Prostate gland (tissue), 2 donors: Measurements from ENCODE around the gene ADGRF5.

ENCODE experiments used
- CTCF ChIP-seq, 4 experiments: fragments of 200-600 bp in 2 of 4; fragments of 450-650 bp in 2 of 4; sonication (generic) in 2 of 4; IDR thresholded peaks; 1 replicate in 3 of 4; 2 replicates in 1 of 4; pipeline ENCODE4 v1.5.1; 2016 to 2019; ENCODE audit warnings: antibody characterized with exemption in 4 of 4, mild to moderate bottlenecking in 2 of 4, moderate library complexity in 2 of 4
- POLR2A ChIP-seq: fragments of 450-650 bp; IDR thresholded peaks from one replicate; pipeline ENCODE4 v1.6.1; 2016; ENCODE audit warnings: antibody characterized with exemption, mild to moderate bottlenecking
- POLR2AphosphoS5 ChIP-seq: sonication (generic); formaldehyde crosslinking; IDR thresholded peaks from one replicate; pipeline ENCODE4 v1.6.1; 2017; ENCODE audit warnings: antibody characterized with exemption

- no peak for TF ChIP-seq CTCF (IDR thresholded peaks at IDR 0.05)
- no peak for TF ChIP-seq POLR2A
- TF ChIP-seq POLR2AphosphoS5 = no peak
Observed at GRCh38 chr6:46898006-46898405, 23.7 kb downstream of the ADGRF5 start.
